ENCODE results near the gene IGFBP6.

IGFBP6 gene

GRCh38 chr12:53099071-53099882 lies 1.8 kb downstream of the IGFBP6 start (continued):
- TF ChIP-seq, protein P1, sequence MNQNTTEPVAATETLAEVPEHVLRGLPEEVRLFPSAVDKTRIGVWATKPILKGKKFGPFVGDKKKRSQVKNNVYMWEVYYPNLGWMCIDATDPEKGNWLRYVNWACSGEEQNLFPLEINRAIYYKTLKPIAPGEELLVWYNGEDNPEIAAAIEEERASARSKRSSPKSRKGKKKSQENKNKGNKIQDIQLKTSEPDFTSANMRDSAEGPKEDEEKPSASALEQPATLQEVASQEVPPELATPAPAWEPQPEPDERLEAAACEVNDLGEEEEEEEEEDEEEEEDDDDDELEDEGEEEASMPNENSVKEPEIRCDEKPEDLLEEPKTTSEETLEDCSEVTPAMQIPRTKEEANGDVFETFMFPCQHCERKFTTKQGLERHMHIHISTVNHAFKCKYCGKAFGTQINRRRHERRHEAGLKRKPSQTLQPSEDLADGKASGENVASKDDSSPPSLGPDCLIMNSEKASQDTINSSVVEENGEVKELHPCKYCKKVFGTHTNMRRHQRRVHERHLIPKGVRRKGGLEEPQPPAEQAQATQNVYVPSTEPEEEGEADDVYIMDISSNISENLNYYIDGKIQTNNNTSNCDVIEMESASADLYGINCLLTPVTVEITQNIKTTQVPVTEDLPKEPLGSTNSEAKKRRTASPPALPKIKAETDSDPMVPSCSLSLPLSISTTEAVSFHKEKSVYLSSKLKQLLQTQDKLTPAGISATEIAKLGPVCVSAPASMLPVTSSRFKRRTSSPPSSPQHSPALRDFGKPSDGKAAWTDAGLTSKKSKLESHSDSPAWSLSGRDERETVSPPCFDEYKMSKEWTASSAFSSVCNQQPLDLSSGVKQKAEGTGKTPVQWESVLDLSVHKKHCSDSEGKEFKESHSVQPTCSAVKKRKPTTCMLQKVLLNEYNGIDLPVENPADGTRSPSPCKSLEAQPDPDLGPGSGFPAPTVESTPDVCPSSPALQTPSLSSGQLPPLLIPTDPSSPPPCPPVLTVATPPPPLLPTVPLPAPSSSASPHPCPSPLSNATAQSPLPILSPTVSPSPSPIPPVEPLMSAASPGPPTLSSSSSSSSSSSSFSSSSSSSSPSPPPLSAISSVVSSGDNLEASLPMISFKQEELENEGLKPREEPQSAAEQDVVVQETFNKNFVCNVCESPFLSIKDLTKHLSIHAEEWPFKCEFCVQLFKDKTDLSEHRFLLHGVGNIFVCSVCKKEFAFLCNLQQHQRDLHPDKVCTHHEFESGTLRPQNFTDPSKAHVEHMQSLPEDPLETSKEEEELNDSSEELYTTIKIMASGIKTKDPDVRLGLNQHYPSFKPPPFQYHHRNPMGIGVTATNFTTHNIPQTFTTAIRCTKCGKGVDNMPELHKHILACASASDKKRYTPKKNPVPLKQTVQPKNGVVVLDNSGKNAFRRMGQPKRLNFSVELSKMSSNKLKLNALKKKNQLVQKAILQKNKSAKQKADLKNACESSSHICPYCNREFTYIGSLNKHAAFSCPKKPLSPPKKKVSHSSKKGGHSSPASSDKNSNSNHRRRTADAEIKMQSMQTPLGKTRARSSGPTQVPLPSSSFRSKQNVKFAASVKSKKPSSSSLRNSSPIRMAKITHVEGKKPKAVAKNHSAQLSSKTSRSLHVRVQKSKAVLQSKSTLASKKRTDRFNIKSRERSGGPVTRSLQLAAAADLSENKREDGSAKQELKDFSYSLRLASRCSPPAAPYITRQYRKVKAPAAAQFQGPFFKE (tag by site-specific recombination; IDR thresholded peaks at IDR 0.05; ENCODE audit: borderline replicate concordance), result no peak
- TF ChIP-seq ZNF830 (tag by site-specific recombination; IDR thresholded peaks at IDR 0.05; ENCODE audit: low read depth) (no peak), ZNF140 (tag by site-specific recombination; IDR thresholded peaks at IDR 0.05) (no peak), ZNF529 (tag by site-specific recombination; IDR thresholded peaks at IDR 0.05; ENCODE audit: insufficient replicate concordance) (no peak), ZNF777 (tag by site-specific recombination; IDR thresholded peaks at IDR 0.05; ENCODE audit: borderline replicate concordance) (no peak), ZXDB (tag by site-specific recombination; IDR thresholded peaks at IDR 0.05) (peak; percentile 61; the same call in 1 of the 2 replicates), ZNF76 (tag by site-specific recombination; IDR thresholded peaks at IDR 0.05; ENCODE audit: borderline replicate concordance, low read depth) (no peak), SP2 (tag by site-specific recombination; IDR thresholded peaks at IDR 0.05) (no peak), ZNF561 (tag by site-specific recombination; IDR thresholded peaks at IDR 0.05; ENCODE audit: borderline replicate concordance) (peak; percentile 77; the same call in 1 of the 2 replicates), ZNF433 (tag by site-specific recombination; IDR thresholded peaks at IDR 0.05; ENCODE audit: low read depth) (no peak), ZNF184 (tag by site-specific recombination; IDR thresholded peaks at IDR 0.05) (no peak), PRDM10 (tag by site-specific recombination; IDR thresholded peaks at IDR 0.05) (peak; percentile 98), ZNF639 (tag by site-specific recombination; IDR thresholded peaks at IDR 0.05) (peak; percentile 70), OSR2 (tag by site-specific recombination; IDR thresholded peaks at IDR 0.05) (no peak), ZNF580 (tag by site-specific recombination; IDR thresholded peaks at IDR 0.05) (no peak), PRDM6 (tag by site-specific recombination; IDR thresholded peaks at IDR 0.05) (0 out of 2 replicates have a peak, but pooled peaks have one; percentile 0), ZNF155 (tag by site-specific recombination; IDR thresholded peaks at IDR 0.05) (no peak), ZNF654 (tag by site-specific recombination; IDR thresholded peaks at IDR 0.05; ENCODE audit: low read depth) (peak; percentile 92)
- TF ChIP-seq, protein P2, sequence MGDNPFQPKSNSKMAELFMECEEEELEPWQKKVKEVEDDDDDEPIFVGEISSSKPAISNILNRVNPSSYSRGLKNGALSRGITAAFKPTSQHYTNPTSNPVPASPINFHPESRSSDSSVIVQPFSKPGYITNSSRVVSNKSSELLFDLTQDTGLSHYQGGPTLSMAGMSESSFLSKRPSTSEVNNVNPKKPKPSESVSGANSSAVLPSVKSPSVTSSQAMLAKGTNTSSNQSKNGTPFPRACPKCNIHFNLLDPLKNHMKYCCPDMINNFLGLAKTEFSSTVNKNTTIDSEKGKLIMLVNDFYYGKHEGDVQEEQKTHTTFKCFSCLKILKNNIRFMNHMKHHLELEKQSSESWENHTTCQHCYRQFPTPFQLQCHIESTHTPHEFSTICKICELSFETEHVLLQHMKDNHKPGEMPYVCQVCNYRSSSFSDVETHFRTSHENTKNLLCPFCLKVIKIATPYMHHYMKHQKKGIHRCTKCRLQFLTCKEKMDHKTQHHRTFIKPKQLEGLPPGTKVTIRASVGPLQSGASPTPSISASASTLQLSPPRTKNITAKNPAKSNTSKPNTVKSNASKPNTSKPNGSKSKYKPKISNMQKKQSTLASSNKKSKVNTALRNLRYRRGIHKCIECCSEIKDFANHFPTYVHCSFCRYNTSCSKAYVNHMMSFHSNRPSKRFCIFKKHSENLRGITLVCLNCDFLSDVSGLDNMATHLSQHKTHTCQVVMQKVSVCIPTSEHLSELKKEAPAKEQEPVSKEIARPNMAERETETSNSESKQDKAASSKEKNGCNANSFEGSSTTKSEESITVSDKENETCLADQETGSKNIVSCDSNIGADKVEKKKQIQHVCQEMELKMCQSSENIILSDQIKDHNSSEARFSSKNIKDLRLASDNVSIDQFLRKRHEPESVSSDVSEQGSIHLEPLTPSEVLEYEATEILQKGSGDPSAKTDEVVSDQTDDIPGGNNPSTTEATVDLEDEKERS (tag by site-specific recombination; IDR thresholded peaks at IDR 0.05), result no peak
- TF ChIP-seq, protein P3, sequence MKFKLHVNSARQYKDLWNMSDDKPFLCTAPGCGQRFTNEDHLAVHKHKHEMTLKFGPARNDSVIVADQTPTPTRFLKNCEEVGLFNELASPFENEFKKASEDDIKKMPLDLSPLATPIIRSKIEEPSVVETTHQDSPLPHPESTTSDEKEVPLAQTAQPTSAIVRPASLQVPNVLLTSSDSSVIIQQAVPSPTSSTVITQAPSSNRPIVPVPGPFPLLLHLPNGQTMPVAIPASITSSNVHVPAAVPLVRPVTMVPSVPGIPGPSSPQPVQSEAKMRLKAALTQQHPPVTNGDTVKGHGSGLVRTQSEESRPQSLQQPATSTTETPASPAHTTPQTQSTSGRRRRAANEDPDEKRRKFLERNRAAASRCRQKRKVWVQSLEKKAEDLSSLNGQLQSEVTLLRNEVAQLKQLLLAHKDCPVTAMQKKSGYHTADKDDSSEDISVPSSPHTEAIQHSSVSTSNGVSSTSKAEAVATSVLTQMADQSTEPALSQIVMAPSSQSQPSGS (tag by site-specific recombination; IDR thresholded peaks at IDR 0.05; ENCODE audit: low read depth), result no peak

Data from HEK293 (cell line).